HepG2 (cell line): ENCODE measurements around the gene DCTN3. TPM values are rescaled to one million over a fixed set of nuclear protein-coding genes. Genes with fewer than 3 reads are reported as not detected.

Experiments
- ATAC-seq: fragments of 200-7000 bp; cut with Tn5 transposase; 3 replicates; pipeline ENCODE4 v1.9.1; 2020; ENCODE audit warnings: mild to moderate bottlenecking, moderate library complexity
- BruUV-seq: library from RNA; stranded (reverse); fragments of 400-500 nt; replicated peaks from 2 replicates; lab custom pipeline; 2021; lab: Mats Ljungman, UMichigan
- CTCF ChIA-PET: fragments of 300-600 bp; formaldehyde crosslinking; extraction: SDS; loops from one replicate; lab custom pipeline; 2021; ENCODE audit warnings: low total read pairs, inconsistent platforms, low intra/inter-chr PET ratio; lab: Yijun Ruan, JAX
- POLR2A ChIA-PET: fragments of 350-600 bp; sonication (Branson Sonifier 250); formaldehyde crosslinking; loops from one replicate; lab custom pipeline; 2020; ENCODE audit warnings: antibody characterized with exemption, inconsistent platforms; lab: Yijun Ruan, JAX
- DNase-seq: peaks from one replicate; pipeline ENCODE4 v3.0.0-alpha.2; 2015; ENCODE audit warnings: low spot score
- FAIRE-seq: peaks from 3 replicates; lab custom pipeline; 2011; peaks lifted over from hg19 to GRCh38; lab: Jason Lieb, UNC
- H2AFZ ChIP-seq: one replicate; pipeline ENCODE4 v1.6.1; 2011; ENCODE audit warnings: low read length, inconsistent platforms
- H3K27ac ChIP-seq: fragments of 300-600 bp; 3 replicates; pipeline ENCODE4 v1.8.0; 2011; ENCODE audit warnings: mixed run types, mild to moderate bottlenecking, mixed read lengths, low read length, inconsistent platforms; ENCODE audit not compliant: insufficient read depth; ENCODE audit errors: extremely low read length
- H3K27me3 ChIP-seq, 2 experiments: fragments of 200-600 bp in 1 of 2; 2 replicates in 1 of 2; 3 replicates in 1 of 2; pipeline versions ENCODE4 v1.6.0 to v1.8.0; 2011; ENCODE audit warnings: low read length in 2 of 2, mild to moderate bottlenecking in 2 of 2, moderate library complexity in 2 of 2, inconsistent platforms in 1 of 2; ENCODE audit not compliant: insufficient read depth in 2 of 2, control insufficient read depth in 1 of 2
- H3K36me3 ChIP-seq, 2 experiments: fragments of 200-600 bp in 1 of 2; replicated peaks in 1 of 2; 2 replicates in 1 of 2; 3 replicates in 1 of 2; pipeline versions ENCODE4 v1.5.1 to v1.8.0; 2011; ENCODE audit warnings: low read length in 2 of 2, inconsistent platforms in 1 of 2; ENCODE audit not compliant: insufficient read depth in 2 of 2, control insufficient read depth in 1 of 2
- H3K4me1 ChIP-seq: 2 replicates; pipeline ENCODE4 v1.5.1; 2012; ENCODE audit warnings: low read length, inconsistent platforms; ENCODE audit not compliant: insufficient read depth
- H3K4me2 ChIP-seq: 2 replicates; pipeline ENCODE4 v1.6.0; 2011; ENCODE audit warnings: low read depth, low read length, inconsistent platforms
- H3K4me3 ChIP-seq, 3 experiments: fragments of 200-600 bp in 1 of 3; sonication (generic), shearing (Covaris generic) in 1 of 3; replicated peaks in 1 of 3; 2 replicates each; pipeline ENCODE4 v1.5.1; 2011 to 2016; ENCODE audit warnings: low read length in 3 of 3, inconsistent platforms in 2 of 3, low read depth in 2 of 3, mild to moderate bottlenecking in 2 of 3, control low read depth in 1 of 3, mixed read lengths in 1 of 3; ENCODE audit not compliant: insufficient read depth in 1 of 3
- H3K79me2 ChIP-seq: one replicate; pipeline ENCODE4 v1.6.1; 2011; ENCODE audit warnings: low read length, inconsistent platforms; ENCODE audit not compliant: insufficient read depth
- H3K9ac ChIP-seq: 2 replicates; pipeline ENCODE4 v1.6.0; 2011; ENCODE audit warnings: mild to moderate bottlenecking, low read depth, low read length, inconsistent platforms; ENCODE audit not compliant: insufficient read depth
- H3K9me3 ChIP-seq: 2 replicates; pipeline ENCODE4 v1.5.1; 2012; ENCODE audit warnings: mild to moderate bottlenecking, low read length
- H4K20me1 ChIP-seq: 2 replicates; pipeline ENCODE4 v1.6.0; 2011; ENCODE audit warnings: inconsistent platforms, mild to moderate bottlenecking, low read length, moderate library complexity; ENCODE audit not compliant: insufficient read depth
- CEBPG ChIP-seq: IDR thresholded peaks from 2 replicates; pipeline ENCODE4 v1.6.1; 2016
- CREB1 ChIP-seq, 2 experiments: fragments of 450-650 bp in 1 of 2; IDR thresholded peaks; 2 replicates each; pipeline ENCODE4 v1.6.1; 2016 to 2017; ENCODE audit warnings: control low read depth in 1 of 2, mild to moderate bottlenecking in 1 of 2, missing compliant biosample characterization in 1 of 2, missing genetic modification characterization in 1 of 2
- DMTF1 ChIP-seq: sonication (generic); formaldehyde crosslinking; IDR thresholded peaks from 2 replicates; pipeline ENCODE4 v1.4.0; 2020; ENCODE audit warnings: mild to moderate bottlenecking, missing genetic modification reagents
- DNMT3B ChIP-seq: conservative IDR thresholded peaks from 2 replicates; pipeline ENCODE4 v1.6.1; 2016; ENCODE audit warnings: missing biosample characterization, control low read depth
- FLYWCH1 ChIP-seq: sonication (generic); formaldehyde crosslinking; IDR thresholded peaks from 2 replicates; pipeline ENCODE4 v1.8.1; 2023; ENCODE audit warnings: mild to moderate bottlenecking, missing genetic modification reagents
- PLRG1 ChIP-seq: fragments of 450-650 bp; conservative IDR thresholded peaks from 2 replicates; pipeline ENCODE4 v1.6.1; 2016
- TBP ChIP-seq: sonication (generic); formaldehyde crosslinking; IDR thresholded peaks from 2 replicates; pipeline ENCODE4 v1.5.0; 2020; ENCODE audit warnings: missing genetic modification reagents
- TP53 ChIP-seq: sonication (generic); formaldehyde crosslinking; conservative IDR thresholded peaks from 2 replicates; pipeline ENCODE4 v1.4.0; 2020; ENCODE audit warnings: missing genetic modification reagents
- WGBS: methylation state at CpG from one replicate; pipeline ENCODE4 v1.1.6; 2017; ENCODE audit warnings: low lambda C conversion rate; 5-methylcytosine and 5-hydroxymethylcytosine counted together
- in situ Hi-C: cut with HindIII; loops from 2 replicates; pipeline ENCODE4 v1.10.0; 2017; ENCODE audit warnings: low pct_unique_long_range_greater_than_20kb; ENCODE audit not compliant: extremely low pct_ligation_motif_present
- intact Hi-C: fragments of 100-400 bp; cut with micrococcal nuclease; formaldehyde crosslinking; loops from one replicate; pipeline ENCODE4 v1.10.0; 2022; ENCODE audit not compliant: unreplicated experiment
- polyA plus RNA-seq, 8 experiments: library from polyadenylated mRNA; depleted of rRNA in 3 of 8; stranded (reverse) in 7 of 8; unstranded in 1 of 8; fragments of >200 nt; fragmentation: Illumina TruSeq in 4 of 8; extraction: Trizol in 4 of 8; gene quantifications; 2 replicates each; pipeline versions ENCODE4 v1.2.1 to v1.2.3, GENCODE V29; 2011 to 2016; ENCODE audit warnings: low read depth in 4 of 8, missing spikeins in 1 of 8, mixed read lengths in 1 of 8; ENCODE audit not compliant: insufficient read depth in 1 of 8
- total RNA-seq, 5 experiments: library from RNA; depleted of rRNA; stranded (reverse); fragments of >200 nt; fragmentation: Illumina TruSeq; extraction: Trizol; gene quantifications; 2 replicates each; pipeline ENCODE4 v1.2.3, GENCODE V29; 2016; ENCODE audit warnings: low read depth in 1 of 5

DCTN3 gene
- total and polyA plus RNA-seq, 2 of the 13 experiments (the other 11 are each of a cell fraction or from before 2014, with no cell fraction given) = 27.4 to 34.5 TPM

DNA sequence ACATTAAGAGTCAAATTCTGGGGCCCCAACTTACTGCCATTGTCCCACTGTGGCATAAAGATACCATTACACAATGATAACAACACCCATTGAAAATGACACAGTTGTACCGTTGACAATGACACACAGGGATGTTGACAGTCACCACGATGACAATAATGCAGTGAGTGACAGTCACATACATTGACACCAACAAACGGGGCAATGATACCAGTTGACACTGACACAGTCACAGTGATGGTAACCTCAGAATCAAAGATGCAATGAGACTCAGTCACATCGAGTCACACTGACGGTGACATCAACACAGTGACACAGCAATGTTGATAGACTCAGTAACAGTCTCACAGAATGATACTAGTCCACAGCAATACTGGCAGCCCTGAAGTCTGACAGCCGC is 47.7 kb downstream of the DCTN3 start:
- 48% methylated on average over 3 of the region's 6 CpGs for WGBS
- no peak overlapping the region for H3K4me2 ChIP-seq
- H3K36me3 ChIP-seq = no peaks in the 10 kb centered on the region
- CTCF ChIA-PET = no interaction called here
- ATAC-seq (no peak), DNase-seq (no peak), FAIRE-seq (no peak)
- no peak overlapping the region for H3K27ac ChIP-seq
- BruUV-seq = no TSS peak
- no peaks in the 10 kb centered on the region for H4K20me1 ChIP-seq
- H3K4me1 ChIP-seq = no peaks in the 10 kb centered on the region
- intact Hi-C loops (no loop called here), in situ Hi-C loops (no loop called here)
- POLR2A ChIA-PET = no interaction called here
- TF ChIP-seq CREB1 (IDR thresholded peaks at IDR 0.05) (peak; percentile 77), CREB1 (CRISPR knock-in tag; IDR thresholded peaks at IDR 0.05) (no peak), DNMT3B (CRISPR knock-in tag) (no peak)
- peaks cover 12 to 84% of the 10 kb centered on the region in 2 experiments for H3K27me3 ChIP-seq
- no peak overlapping the region for H2AFZ ChIP-seq
- no peak overlapping the region for H3K9ac ChIP-seq
- no peak overlapping the region for H3K4me3 ChIP-seq
- no peaks in the 10 kb centered on the region for H3K9me3 ChIP-seq
- no peaks in the 10 kb centered on the region for H3K79me2 ChIP-seq

GRCh38 chr9:34572092-34572491 is 48.2 kb downstream of the DCTN3 start:
- Histone ChIP-seq H3K79me2 (no peaks in the 10 kb centered on the region), H3K4me2 (no peak overlapping the region), H3K27ac (no peak overlapping the region), H2AFZ (no peak overlapping the region), H3K9me3 (no peaks in the 10 kb centered on the region), H3K9ac (no peak overlapping the region), H3K4me3 (no peak overlapping the region), H3K36me3 (no peaks in the 10 kb centered on the region), H4K20me1 (no peaks in the 10 kb centered on the region), H3K27me3 (peaks cover 11 to 84% of the 10 kb centered on the region in 2 experiments), H3K4me1 (no peaks in the 10 kb centered on the region)
- no TSS peak for BruUV-seq
- FAIRE-seq (no peak), ATAC-seq (no peak), DNase-seq (no peak)
- intact Hi-C loops (no loop called here), in situ Hi-C loops (no loop called here)
- TF ChIP-seq TP53 (no peak), CEBPG (CRISPR knock-in tag) (no peak), FLYWCH1 (CRISPR knock-in tag) (no peak), TBP (no peak), DMTF1 (CRISPR knock-in tag) (no peak), PLRG1 (no peak)
- ChIA-PET POLR2A (no interaction called here), CTCF (no interaction called here)
